Panc1 (cell line): ENCODE measurements around the gene EDC3.

Source experiments
- CTCF ChIP-seq: fragments of 450-650 bp; IDR thresholded peaks from 2 replicates; pipeline ENCODE4 v1.5.1; 2017; ENCODE audit warnings: mild to moderate bottlenecking
- TF ChIP-seq, protein P1 (sequence below), 2 experiments: IDR thresholded peaks; 2 replicates each; pipeline ENCODE4 v1.6.1; 2011 to 2012; ENCODE audit warnings: low read depth in 2 of 2, control low read depth in 1 of 2, low read length in 1 of 2, mild to moderate bottlenecking in 1 of 2, moderate library complexity in 1 of 2; ENCODE audit not compliant: insufficient read depth in 1 of 2

DNA sequence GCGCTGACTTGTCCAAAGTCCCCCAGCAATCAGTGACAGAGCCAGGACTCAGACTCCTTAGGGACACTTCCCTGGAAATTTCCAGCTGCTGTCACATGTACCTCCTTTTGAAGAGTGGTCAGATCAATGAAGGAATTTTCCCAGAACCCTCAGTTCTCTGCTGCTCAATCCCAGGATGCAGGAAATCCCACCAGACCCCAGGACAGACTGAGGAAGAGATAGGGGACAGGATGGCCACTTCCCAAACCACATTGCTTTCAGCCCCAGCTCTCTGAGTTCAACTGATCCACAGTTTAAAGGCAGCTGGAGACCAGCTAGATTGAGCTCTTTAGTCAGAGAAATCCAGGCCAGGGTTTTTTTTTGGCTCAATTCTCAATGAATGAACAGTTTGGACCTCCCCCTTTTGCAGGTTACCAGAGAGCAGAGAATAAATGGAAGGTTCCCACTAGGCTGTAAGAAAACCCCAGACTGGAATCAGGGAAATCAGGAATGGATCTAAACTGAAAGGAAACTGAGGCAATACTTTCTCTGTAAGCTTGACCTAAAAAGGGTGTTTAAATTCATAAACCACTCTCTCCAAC is 28.0 kb upstream of the EDC3 start:
- TF ChIP-seq CTCF = no peak
- TF ChIP-seq, protein P1, sequence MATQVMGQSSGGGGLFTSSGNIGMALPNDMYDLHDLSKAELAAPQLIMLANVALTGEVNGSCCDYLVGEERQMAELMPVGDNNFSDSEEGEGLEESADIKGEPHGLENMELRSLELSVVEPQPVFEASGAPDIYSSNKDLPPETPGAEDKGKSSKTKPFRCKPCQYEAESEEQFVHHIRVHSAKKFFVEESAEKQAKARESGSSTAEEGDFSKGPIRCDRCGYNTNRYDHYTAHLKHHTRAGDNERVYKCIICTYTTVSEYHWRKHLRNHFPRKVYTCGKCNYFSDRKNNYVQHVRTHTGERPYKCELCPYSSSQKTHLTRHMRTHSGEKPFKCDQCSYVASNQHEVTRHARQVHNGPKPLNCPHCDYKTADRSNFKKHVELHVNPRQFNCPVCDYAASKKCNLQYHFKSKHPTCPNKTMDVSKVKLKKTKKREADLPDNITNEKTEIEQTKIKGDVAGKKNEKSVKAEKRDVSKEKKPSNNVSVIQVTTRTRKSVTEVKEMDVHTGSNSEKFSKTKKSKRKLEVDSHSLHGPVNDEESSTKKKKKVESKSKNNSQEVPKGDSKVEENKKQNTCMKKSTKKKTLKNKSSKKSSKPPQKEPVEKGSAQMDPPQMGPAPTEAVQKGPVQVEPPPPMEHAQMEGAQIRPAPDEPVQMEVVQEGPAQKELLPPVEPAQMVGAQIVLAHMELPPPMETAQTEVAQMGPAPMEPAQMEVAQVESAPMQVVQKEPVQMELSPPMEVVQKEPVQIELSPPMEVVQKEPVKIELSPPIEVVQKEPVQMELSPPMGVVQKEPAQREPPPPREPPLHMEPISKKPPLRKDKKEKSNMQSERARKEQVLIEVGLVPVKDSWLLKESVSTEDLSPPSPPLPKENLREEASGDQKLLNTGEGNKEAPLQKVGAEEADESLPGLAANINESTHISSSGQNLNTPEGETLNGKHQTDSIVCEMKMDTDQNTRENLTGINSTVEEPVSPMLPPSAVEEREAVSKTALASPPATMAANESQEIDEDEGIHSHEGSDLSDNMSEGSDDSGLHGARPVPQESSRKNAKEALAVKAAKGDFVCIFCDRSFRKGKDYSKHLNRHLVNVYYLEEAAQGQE (IDR thresholded peaks at IDR 0.05; ENCODE audit: insufficient read depth in 1 of 2, low read depth in 2 of 2, low read length in 1 of 2) = no peak
